ENCODE results near the gene TAF4.

GRCh38 chr20:62040933-62041332, 24.7 kb downstream of the TAF4 start:
- TF ChIP-seq CTCF (IDR thresholded peaks at IDR 0.05), result no peak
- no peak for TF ChIP-seq POLR2A (IDR thresholded peaks at IDR 0.05)

Measured in testis (tissue), 2 donors.